WTC11 (cell line): ENCODE results near the gene TIMM22. TPM values are rescaled to one million over a fixed set of nuclear protein-coding genes. Genes with fewer than 3 reads are reported as not detected.

ENCODE experiments used
- ATAC-seq: fragments of 200-7000 bp; cut with Tn5 transposase; 2 replicates; pipeline ENCODE4 v1.10.0; 2021; ENCODE audit warnings: mild to moderate bottlenecking, moderate library complexity
- CTCF ChIA-PET: fragments of 300-600 bp; sonication (Branson Sonifier 250); formaldehyde crosslinking; loops from one replicate; lab custom pipeline; 2021; ENCODE audit warnings: antibody characterized with exemption; lab: Charles Lee
- POLR2A ChIA-PET: fragments of 350-600 bp; sonication (Branson Sonifier 250); formaldehyde crosslinking; loops from one replicate; lab custom pipeline; 2021; ENCODE audit warnings: antibody characterized with exemption; lab: Charles Lee
- DNase-seq: peaks from one replicate; pipeline ENCODE4 v3.0.0; 2021; ENCODE audit warnings: low spot score
- H3K27ac Mint-ChIP-seq: 2 replicates; pipeline ENCODE4 v1.8.0; 2021; ENCODE audit warnings: mixed read lengths
- H3K27me3 Mint-ChIP-seq: 2 replicates; pipeline ENCODE4 v1.8.0; 2021; ENCODE audit warnings: low read depth, mild to moderate bottlenecking, moderate library complexity, mixed read lengths
- H3K36me3 Mint-ChIP-seq: 2 replicates; pipeline ENCODE4 v1.8.0; 2021; ENCODE audit warnings: mixed read lengths
- H3K4me1 Mint-ChIP-seq: 2 replicates; pipeline ENCODE4 v1.8.0; 2022; ENCODE audit warnings: mixed read lengths
- H3K4me3 Mint-ChIP-seq: 2 replicates; pipeline ENCODE4 v1.8.0; 2021; ENCODE audit warnings: mild to moderate bottlenecking, moderate library complexity, mixed read lengths
- H3K9me3 Mint-ChIP-seq: 2 replicates; pipeline ENCODE4 v1.8.0; 2021; ENCODE audit warnings: mixed read lengths
- AFF4 ChIP-seq: sonication (generic); formaldehyde crosslinking; IDR thresholded peaks from 2 replicates; pipeline ENCODE4 v1.8.1; 2023; ENCODE audit warnings: mild to moderate bottlenecking, missing genetic modification reagents, borderline replicate concordance
- ATF1 ChIP-seq: sonication (generic); formaldehyde crosslinking; IDR thresholded peaks from 2 replicates; pipeline ENCODE4 v1.8.1; 2023; ENCODE audit warnings: mild to moderate bottlenecking, moderate library complexity, missing genetic modification reagents
- FOXP4 ChIP-seq: sonication (generic); formaldehyde crosslinking; IDR thresholded peaks from 2 replicates; pipeline ENCODE4 v1.8.0; 2022; ENCODE audit warnings: mild to moderate bottlenecking, missing genetic modification reagents
- total RNA-seq: library from RNA; stranded (reverse); gene quantifications from 3 replicates; pipeline ENCODE4 v1.2.3, GENCODE V29; 2021
- TF ChIP-seq, protein P1 (sequence below): fragments of 250-450 bp; sonication (Bioruptor Pico); IDR thresholded peaks from 2 replicates; pipeline ENCODE4 v1.8.0; 2021; ENCODE audit warnings: mild to moderate bottlenecking
- TF ChIP-seq, protein P2 (sequence below): sonication (generic); formaldehyde crosslinking; IDR thresholded peaks from 2 replicates; pipeline ENCODE4 v1.8.0; 2022; ENCODE audit warnings: missing genetic modification reagents

The TIMM22 gene
- total RNA-seq, 1 experiment from 2014 or later, result 18.0 TPM

DNA sequence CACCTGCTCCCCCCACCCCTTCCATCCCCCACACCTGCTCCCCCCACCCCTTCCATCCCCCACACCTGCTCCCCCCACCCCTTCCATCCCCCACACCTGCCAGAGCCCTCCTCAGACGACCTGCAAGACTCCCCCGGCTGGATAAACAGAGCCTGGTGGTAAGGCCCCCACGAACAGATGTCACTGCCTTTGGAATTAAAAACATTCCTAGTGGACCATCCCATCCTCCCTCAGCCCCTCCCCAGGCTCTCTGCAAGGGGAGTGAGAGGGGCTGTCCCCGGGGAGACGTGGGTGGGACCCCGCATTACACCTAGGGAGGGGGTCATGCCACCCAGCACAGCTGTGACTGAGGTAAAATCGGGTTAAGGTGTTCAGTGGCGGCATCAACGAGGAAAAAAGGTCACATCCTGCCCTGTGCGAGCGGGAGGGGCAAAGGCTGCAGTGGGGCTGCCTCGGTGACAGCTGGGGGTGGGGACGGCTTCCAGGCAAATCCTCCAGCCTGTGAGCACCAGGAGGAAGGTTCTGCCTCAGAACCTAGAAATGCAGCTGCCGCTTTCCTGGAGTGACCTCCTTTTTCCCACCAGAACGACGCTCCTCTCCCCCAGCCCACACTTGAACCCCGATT is 38.7 kb downstream of the TIMM22 start:
- TF ChIP-seq, protein P1, sequence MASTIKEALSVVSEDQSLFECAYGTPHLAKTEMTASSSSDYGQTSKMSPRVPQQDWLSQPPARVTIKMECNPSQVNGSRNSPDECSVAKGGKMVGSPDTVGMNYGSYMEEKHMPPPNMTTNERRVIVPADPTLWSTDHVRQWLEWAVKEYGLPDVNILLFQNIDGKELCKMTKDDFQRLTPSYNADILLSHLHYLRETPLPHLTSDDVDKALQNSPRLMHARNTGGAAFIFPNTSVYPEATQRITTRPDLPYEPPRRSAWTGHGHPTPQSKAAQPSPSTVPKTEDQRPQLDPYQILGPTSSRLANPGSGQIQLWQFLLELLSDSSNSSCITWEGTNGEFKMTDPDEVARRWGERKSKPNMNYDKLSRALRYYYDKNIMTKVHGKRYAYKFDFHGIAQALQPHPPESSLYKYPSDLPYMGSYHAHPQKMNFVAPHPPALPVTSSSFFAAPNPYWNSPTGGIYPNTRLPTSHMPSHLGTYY (CRISPR knock-in tag), result no peak
- Mint-ChIP-seq H3K4me1 (peaks cover 8% of the 10 kb centered on the region), H3K27ac (no peak overlapping the region), H3K27me3 (peaks cover 17% of the 10 kb centered on the region), H3K9me3 (no peaks in the 10 kb centered on the region), H3K4me3 (no peak overlapping the region), H3K36me3 (no peaks in the 10 kb centered on the region)
- DNase-seq, result no peak
- CTCF ChIA-PET, result interaction anchor here (2.4 to 5.4 kb wide), 2 partner anchors 20 to 22 kb away, joined by 9 to 29 read pairs; no protein-coding TSS in a partner anchor
- POLR2A ChIA-PET, result no interaction called here
- no peak for ATAC-seq

GRCh38 chr17:1036171-1036844 is 39.4 kb downstream of the TIMM22 start:
- no peak for ATAC-seq
- DNase-seq, result no peak

More at GRCh38 chr17:1036171-1036844, 39.4 kb downstream of the TIMM22 start:
- Mint-ChIP-seq H3K4me1 (peaks cover 8% of the 10 kb centered on the region), H3K4me3 (no peak overlapping the region), H3K36me3 (no peaks in the 10 kb centered on the region), H3K27ac (no peak overlapping the region), H3K9me3 (no peaks in the 10 kb centered on the region), H3K27me3 (peaks cover 12% of the 10 kb centered on the region)
- TF ChIP-seq FOXP4 (CRISPR knock-in tag) (no peak), ATF1 (no peak), AFF4 (CRISPR knock-in tag) (no peak)
- TF ChIP-seq, protein P2, sequence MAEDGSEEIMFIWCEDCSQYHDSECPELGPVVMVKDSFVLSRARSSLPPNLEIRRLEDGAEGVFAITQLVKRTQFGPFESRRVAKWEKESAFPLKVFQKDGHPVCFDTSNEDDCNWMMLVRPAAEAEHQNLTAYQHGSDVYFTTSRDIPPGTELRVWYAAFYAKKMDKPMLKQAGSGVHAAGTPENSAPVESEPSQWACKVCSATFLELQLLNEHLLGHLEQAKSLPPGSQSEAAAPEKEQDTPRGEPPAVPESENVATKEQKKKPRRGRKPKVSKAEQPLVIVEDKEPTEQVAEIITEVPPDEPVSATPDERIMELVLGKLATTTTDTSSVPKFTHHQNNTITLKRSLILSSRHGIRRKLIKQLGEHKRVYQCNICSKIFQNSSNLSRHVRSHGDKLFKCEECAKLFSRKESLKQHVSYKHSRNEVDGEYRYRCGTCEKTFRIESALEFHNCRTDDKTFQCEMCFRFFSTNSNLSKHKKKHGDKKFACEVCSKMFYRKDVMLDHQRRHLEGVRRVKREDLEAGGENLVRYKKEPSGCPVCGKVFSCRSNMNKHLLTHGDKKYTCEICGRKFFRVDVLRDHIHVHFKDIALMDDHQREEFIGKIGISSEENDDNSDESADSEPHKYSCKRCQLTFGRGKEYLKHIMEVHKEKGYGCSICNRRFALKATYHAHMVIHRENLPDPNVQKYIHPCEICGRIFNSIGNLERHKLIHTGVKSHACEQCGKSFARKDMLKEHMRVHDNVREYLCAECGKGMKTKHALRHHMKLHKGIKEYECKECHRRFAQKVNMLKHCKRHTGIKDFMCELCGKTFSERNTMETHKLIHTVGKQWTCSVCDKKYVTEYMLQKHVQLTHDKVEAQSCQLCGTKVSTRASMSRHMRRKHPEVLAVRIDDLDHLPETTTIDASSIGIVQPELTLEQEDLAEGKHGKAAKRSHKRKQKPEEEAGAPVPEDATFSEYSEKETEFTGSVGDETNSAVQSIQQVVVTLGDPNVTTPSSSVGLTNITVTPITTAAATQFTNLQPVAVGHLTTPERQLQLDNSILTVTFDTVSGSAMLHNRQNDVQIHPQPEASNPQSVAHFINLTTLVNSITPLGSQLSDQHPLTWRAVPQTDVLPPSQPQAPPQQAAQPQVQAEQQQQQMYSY, result no peak
- ChIA-PET POLR2A (no interaction called here), CTCF (interaction anchor here (2.4 to 5.4 kb wide), 2 partner anchors 20 to 22 kb away, joined by 9 to 29 read pairs; no protein-coding TSS in a partner anchor)
